GM12878 (cell line): ENCODE results near the gene CLEC1A. TPM values are rescaled to one million over a fixed set of nuclear protein-coding genes. Genes with fewer than 3 reads are reported as not detected.

Experiments
- ATAC-seq: fragments of 200-7000 bp; cut with Tn5 transposase; 3 replicates; pipeline ENCODE4 v1.9.1; 2020; ENCODE audit warnings: mild to moderate bottlenecking, moderate library complexity
- BruUV-seq: library from RNA; stranded (reverse); fragments of 400-500 nt; replicated peaks from 2 replicates; lab custom pipeline; 2021; lab: Mats Ljungman, UMichigan
- CTCF ChIA-PET: fragments of 300-600 bp; sonication (Branson Sonifier 250); formaldehyde crosslinking; extraction: SDS; loops from one replicate; lab custom pipeline; 2021; ENCODE audit warnings: inconsistent platforms; lab: Yijun Ruan, JAX
- POLR2A ChIA-PET: fragments of 350-600 bp; formaldehyde crosslinking; extraction: SDS; loops from one replicate; lab custom pipeline; 2021; ENCODE audit warnings: inconsistent platforms; lab: Charles Lee
- RAD21 ChIA-PET: fragments of 300-600 bp; sonication (Branson Sonifier 250); formaldehyde crosslinking; loops from one replicate; lab custom pipeline; 2023; ENCODE audit warnings: antibody characterized with exemption; ENCODE audit not compliant: unreplicated experiment; lab: Charles Lee
- SMC1A ChIA-PET: fragments of 300-600 bp; sonication (Branson Sonifier 250); formaldehyde crosslinking; loops from one replicate; lab custom pipeline; 2023; ENCODE audit not compliant: unreplicated experiment, uncharacterized antibody; lab: Charles Lee
- DNase-seq: peaks from one replicate; pipeline ENCODE4 v3.0.0-alpha.2; 2011; ENCODE audit warnings: low read depth, low spot score
- FAIRE-seq: peaks from 3 replicates; lab custom pipeline; 2011; peaks lifted over from hg19 to GRCh38; lab: Jason Lieb, UNC
- H2AFZ ChIP-seq: 2 replicates; pipeline ENCODE4 v1.6.0; 2011; ENCODE audit warnings: low read depth, low read length, control low read depth; ENCODE audit not compliant: control insufficient read depth
- H3K27ac ChIP-seq: 2 replicates; pipeline ENCODE4 v1.5.1; 2011; ENCODE audit warnings: control low read depth; ENCODE audit not compliant: control insufficient read depth, insufficient read depth
- H3K27me3 ChIP-seq, 2 experiments: replicated peaks in 1 of 2; 2 replicates each; pipeline versions ENCODE4 v1.6.0 to v1.6.1; 2011; ENCODE audit warnings: low read length in 1 of 2; ENCODE audit not compliant: control insufficient read depth in 2 of 2, insufficient read depth in 2 of 2
- H3K36me3 ChIP-seq, 2 experiments: 2 replicates each; pipeline ENCODE4 v1.5.1; 2011; ENCODE audit warnings: low read length in 1 of 2; ENCODE audit not compliant: control insufficient read depth in 2 of 2, insufficient read depth in 2 of 2
- H3K4me1 ChIP-seq: 2 replicates; pipeline ENCODE4 v1.6.1; 2011; ENCODE audit warnings: mild to moderate bottlenecking, low read length, moderate library complexity, mixed read lengths; ENCODE audit not compliant: control insufficient read depth, insufficient read depth
- H3K4me2 ChIP-seq: 2 replicates; pipeline ENCODE4 v1.6.0; 2011; ENCODE audit warnings: control low read depth; ENCODE audit not compliant: control insufficient read depth, insufficient read depth
- H3K4me3 ChIP-seq: fragments of 200-600 bp; sonication (generic); 2 replicates; pipeline ENCODE4 v1.5.1; 2016
- H3K79me2 ChIP-seq: 2 replicates; pipeline ENCODE4 v1.6.0; 2011; ENCODE audit warnings: low read length; ENCODE audit not compliant: control insufficient read depth, insufficient read depth
- H3K9ac ChIP-seq: 2 replicates; pipeline ENCODE4 v1.8.0; 2011; ENCODE audit warnings: low read length, control low read depth, mixed read lengths; ENCODE audit not compliant: control insufficient read depth, insufficient read depth
- H3K9me3 ChIP-seq: replicated peaks from 3 replicates; pipeline ENCODE4 v1.5.1; 2011; ENCODE audit warnings: mild to moderate bottlenecking, low read length; ENCODE audit not compliant: control insufficient read depth, insufficient read depth
- H4K20me1 ChIP-seq: 2 replicates; pipeline ENCODE4 v1.6.0; 2011; ENCODE audit not compliant: control insufficient read depth, insufficient read depth
- HCFC1 ChIP-seq: fragments of 150-350 bp; IDR thresholded peaks from 2 replicates; pipeline ENCODE4 v1.6.1; 2014; ENCODE audit warnings: low read length
- MEF2A ChIP-seq: IDR thresholded peaks from 2 replicates; pipeline ENCODE4 v1.6.1; 2011; ENCODE audit warnings: low read depth, mild to moderate bottlenecking, low read length, moderate library complexity; ENCODE audit not compliant: insufficient read depth
- MYC ChIP-seq: IDR thresholded peaks from 2 replicates; pipeline ENCODE4 v1.6.1; 2011; ENCODE audit warnings: mild to moderate bottlenecking, low read length, moderate library complexity, inconsistent platforms; ENCODE audit not compliant: insufficient read depth, insufficient replicate concordance, insufficient read length, severe bottlenecking
- PML ChIP-seq: IDR thresholded peaks from 2 replicates; pipeline ENCODE4 v1.6.1; 2012; ENCODE audit warnings: low read length, inconsistent platforms
- RFX5 ChIP-seq: IDR thresholded peaks from 2 replicates; pipeline ENCODE4 v1.6.1; 2011; ENCODE audit warnings: low read depth, low read length, improper control_type of control experiment
- TCF3 ChIP-seq: IDR thresholded peaks from 2 replicates; pipeline ENCODE4 v1.6.1; 2012; ENCODE audit warnings: low read depth, mild to moderate bottlenecking, low read length, borderline replicate concordance; ENCODE audit not compliant: insufficient read depth
- ZNF274 ChIP-seq: IDR thresholded peaks from one replicate; pipeline ENCODE4 v1.8.0; 2011; ENCODE audit not compliant: insufficient read length, insufficient read depth
- WGBS: methylation state at CpG from one replicate; pipeline ENCODE4 v1.1.6; 2016; ENCODE audit warnings: low lambda C conversion rate; ENCODE audit not compliant: insufficient replicate concordance, insufficient coverage; ENCODE audit errors: missing lambda C conversion rate; 5-methylcytosine and 5-hydroxymethylcytosine counted together
- in situ Hi-C: fragments of 300-500 bp; cut with MboI; formaldehyde crosslinking; loops from 9 replicates; pipeline ENCODE4 v1.14.3; 2018; ENCODE audit warnings: mixed read lengths
- intact Hi-C: fragments of 100-400 bp; cut with micrococcal nuclease; formaldehyde crosslinking; loops from one replicate; pipeline ENCODE4 v1.14.2; 2022; ENCODE audit not compliant: unreplicated experiment
- polyA plus RNA-seq, 11 experiments: library from polyadenylated mRNA; depleted of rRNA in 4 of 11; unstranded in 6 of 11; stranded (reverse) in 5 of 11; fragments of >200 nt; fragmentation: Nextera tagmentation in 4 of 11; fragmentation: Illumina TruSeq in 1 of 11; extraction: Ambion mirVana in 4 of 11; extraction: Trizol in 1 of 11; gene quantifications; 1 replicate in 1 of 11; 2 replicates in 10 of 11; pipeline versions ENCODE4 v1.2.1 to v1.2.3, GENCODE V29; 2011 to 2016; ENCODE audit warnings: inconsistent platforms in 2 of 11, missing spikeins in 2 of 11, low read depth in 1 of 11
- total RNA-seq, 4 experiments: library from RNA; depleted of rRNA in 3 of 4; stranded (reverse); fragments of >200 nt in 3 of 4; fragmentation: Illumina TruSeq in 1 of 4; extraction: Trizol in 1 of 4; gene quantifications; 2 replicates each; pipeline versions ENCODE4 v1.2.1 to v1.2.3, GENCODE V29; 2013 to 2021
- TF ChIP-seq, protein P1 (sequence below): fragments of 450-650 bp; IDR thresholded peaks from 2 replicates; pipeline ENCODE4 v1.6.1; 2017; ENCODE audit warnings: mild to moderate bottlenecking, moderate library complexity
- TF ChIP-seq, protein P2 (sequence below): fragments of 450-650 bp; IDR thresholded peaks from 2 replicates; pipeline ENCODE4 v1.6.1; 2017; ENCODE audit warnings: mild to moderate bottlenecking, moderate library complexity

The CLEC1A gene
- total and polyA plus RNA-seq, 10 of the 15 experiments (the other 5 are each of a cell fraction or from before 2014, with no cell fraction given): not detected

DNA sequence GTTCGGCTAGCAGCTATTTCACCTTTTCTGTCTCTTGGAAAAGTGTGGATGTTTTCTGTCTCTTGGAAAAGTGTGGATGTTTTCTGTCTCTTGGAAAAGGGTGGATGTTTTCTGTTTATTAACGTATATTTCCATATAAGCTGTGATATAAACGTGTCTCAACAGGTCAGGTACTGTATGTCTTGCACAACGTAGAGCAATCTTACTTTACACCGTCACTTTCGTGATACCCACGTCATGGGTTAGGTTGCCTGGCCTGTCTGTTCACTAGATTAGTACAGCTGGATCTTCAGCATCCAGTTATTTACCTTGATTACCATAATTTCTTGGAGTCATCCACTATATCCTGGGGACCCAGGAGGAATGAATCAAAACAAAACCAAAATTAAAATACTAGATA lies 17.1 kb upstream of the CLEC1A start (continued):
- TF ChIP-seq, protein P1, sequence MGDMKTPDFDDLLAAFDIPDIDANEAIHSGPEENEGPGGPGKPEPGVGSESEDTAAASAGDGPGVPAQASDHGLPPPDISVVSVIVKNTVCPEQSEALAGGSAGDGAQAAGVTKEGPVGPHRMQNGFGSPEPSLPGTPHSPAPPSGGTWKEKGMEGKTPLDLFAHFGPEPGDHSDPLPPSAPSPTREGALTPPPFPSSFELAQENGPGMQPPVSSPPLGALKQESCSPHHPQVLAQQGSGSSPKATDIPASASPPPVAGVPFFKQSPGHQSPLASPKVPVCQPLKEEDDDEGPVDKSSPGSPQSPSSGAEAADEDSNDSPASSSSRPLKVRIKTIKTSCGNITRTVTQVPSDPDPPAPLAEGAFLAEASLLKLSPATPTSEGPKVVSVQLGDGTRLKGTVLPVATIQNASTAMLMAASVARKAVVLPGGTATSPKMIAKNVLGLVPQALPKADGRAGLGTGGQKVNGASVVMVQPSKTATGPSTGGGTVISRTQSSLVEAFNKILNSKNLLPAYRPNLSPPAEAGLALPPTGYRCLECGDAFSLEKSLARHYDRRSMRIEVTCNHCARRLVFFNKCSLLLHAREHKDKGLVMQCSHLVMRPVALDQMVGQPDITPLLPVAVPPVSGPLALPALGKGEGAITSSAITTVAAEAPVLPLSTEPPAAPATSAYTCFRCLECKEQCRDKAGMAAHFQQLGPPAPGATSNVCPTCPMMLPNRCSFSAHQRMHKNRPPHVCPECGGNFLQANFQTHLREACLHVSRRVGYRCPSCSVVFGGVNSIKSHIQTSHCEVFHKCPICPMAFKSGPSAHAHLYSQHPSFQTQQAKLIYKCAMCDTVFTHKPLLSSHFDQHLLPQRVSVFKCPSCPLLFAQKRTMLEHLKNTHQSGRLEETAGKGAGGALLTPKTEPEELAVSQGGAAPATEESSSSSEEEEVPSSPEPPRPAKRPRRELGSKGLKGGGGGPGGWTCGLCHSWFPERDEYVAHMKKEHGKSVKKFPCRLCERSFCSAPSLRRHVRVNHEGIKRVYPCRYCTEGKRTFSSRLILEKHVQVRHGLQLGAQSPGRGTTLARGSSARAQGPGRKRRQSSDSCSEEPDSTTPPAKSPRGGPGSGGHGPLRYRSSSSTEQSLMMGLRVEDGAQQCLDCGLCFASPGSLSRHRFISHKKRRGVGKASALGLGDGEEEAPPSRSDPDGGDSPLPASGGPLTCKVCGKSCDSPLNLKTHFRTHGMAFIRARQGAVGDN: no peak

DNA sequence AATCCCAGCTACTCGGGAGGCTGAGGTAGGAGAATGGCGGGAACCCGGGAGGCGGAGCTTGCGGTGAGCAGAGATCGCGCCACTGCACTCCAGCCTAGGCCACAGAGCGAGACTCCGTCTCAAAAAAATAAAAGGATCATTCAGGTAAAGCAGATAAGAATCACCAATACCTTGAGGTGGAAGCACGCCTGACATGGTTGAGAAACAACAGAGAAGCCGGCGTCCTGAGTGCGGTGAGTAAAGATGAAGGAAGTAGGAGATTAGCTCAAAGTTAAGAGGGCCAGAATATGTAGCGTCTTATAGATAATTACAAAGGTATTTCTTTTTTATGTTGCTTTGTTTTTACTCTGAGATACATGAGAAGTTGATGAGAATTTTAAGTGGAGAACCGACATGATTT lies 16.5 kb upstream of the CLEC1A start:
- Histone ChIP-seq H3K9ac (no peak overlapping the region), H4K20me1 (no peaks in the 10 kb centered on the region), H3K36me3 (no peaks in the 10 kb centered on the region), H3K79me2 (no peaks in the 10 kb centered on the region), H3K27me3 (no peaks in the 10 kb centered on the region), H3K27ac (no peak overlapping the region), H3K4me1 (no peaks in the 10 kb centered on the region), H3K4me2 (no peak overlapping the region), H2AFZ (no peak overlapping the region), H3K4me3 (no peak overlapping the region), H3K9me3 (no peaks in the 10 kb centered on the region)
- POLR2A ChIA-PET: no interaction called here
- intact Hi-C loops (no loop called here), in situ Hi-C loops (no loop called here)
- ATAC-seq: no peak
- FAIRE-seq: no peak
- SMC1A ChIA-PET: interaction anchor here (1.3 kb wide), 1 partner anchor 20 kb away, joined by 4 read pairs; no protein-coding TSS in a partner anchor
- 69% methylated on average over 15 of the region's 15 CpGs for WGBS
- TF ChIP-seq, protein P2, sequence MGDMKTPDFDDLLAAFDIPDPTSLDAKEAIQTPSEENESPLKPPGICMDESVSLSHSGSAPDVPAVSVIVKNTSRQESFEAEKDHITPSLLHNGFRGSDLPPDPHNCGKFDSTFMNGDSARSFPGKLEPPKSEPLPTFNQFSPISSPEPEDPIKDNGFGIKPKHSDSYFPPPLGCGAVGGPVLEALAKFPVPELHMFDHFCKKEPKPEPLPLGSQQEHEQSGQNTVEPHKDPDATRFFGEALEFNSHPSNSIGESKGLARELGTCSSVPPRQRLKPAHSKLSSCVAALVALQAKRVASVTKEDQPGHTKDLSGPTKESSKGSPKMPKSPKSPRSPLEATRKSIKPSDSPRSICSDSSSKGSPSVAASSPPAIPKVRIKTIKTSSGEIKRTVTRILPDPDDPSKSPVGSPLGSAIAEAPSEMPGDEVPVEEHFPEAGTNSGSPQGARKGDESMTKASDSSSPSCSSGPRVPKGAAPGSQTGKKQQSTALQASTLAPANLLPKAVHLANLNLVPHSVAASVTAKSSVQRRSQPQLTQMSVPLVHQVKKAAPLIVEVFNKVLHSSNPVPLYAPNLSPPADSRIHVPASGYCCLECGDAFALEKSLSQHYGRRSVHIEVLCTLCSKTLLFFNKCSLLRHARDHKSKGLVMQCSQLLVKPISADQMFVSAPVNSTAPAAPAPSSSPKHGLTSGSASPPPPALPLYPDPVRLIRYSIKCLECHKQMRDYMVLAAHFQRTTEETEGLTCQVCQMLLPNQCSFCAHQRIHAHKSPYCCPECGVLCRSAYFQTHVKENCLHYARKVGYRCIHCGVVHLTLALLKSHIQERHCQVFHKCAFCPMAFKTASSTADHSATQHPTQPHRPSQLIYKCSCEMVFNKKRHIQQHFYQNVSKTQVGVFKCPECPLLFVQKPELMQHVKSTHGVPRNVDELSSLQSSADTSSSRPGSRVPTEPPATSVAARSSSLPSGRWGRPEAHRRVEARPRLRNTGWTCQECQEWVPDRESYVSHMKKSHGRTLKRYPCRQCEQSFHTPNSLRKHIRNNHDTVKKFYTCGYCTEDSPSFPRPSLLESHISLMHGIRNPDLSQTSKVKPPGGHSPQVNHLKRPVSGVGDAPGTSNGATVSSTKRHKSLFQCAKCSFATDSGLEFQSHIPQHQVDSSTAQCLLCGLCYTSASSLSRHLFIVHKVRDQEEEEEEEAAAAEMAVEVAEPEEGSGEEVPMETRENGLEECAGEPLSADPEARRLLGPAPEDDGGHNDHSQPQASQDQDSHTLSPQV: no peak
- no peak for TF ChIP-seq PML
- TF ChIP-seq MYC: no peak
- no peak for TF ChIP-seq ZNF274
- TF ChIP-seq HCFC1: no peak
- TF ChIP-seq RFX5: no peak
- TF ChIP-seq TCF3: no peak
- no peak for TF ChIP-seq MEF2A
- no TSS peak for BruUV-seq
- no peak for DNase-seq
- CTCF ChIA-PET: interaction anchor here (0.8 kb wide), 1 partner anchor 10 kb away, joined by 3 read pairs; no protein-coding TSS in a partner anchor
- RAD21 ChIA-PET: no interaction called here
